NCI-H446 treated with DMSO at 0.1 percent for 48 hours (cell line): Measurements from ENCODE around the gene PARP6.

Source experiments
- DNase-seq: peaks from one replicate; lab custom pipeline; 2025; lab: John Stamatoyannopoulos, UW

PARP6 gene

GRCh38 chr15:72231066-72231832 lies 41.1 kb downstream of the PARP6 start, which contains the start of gene PKM:
TSS of gene PKM (minus strand) at chr15:72231190. CDS start at chr15:72219097, 12,093 bp downstream.
- peak; percentile 94 for DNase-seq

GRCh38 chr15:72230197-72231065 lies 41.9 kb downstream of the PARP6 start:
- peak; percentile 70 for DNase-seq

- DNase-seq = no peak
Observed at GRCh38 chr15:72229947-72230196, 42.5 kb downstream of the PARP6 start.

- DNase-seq = no peak
Observed at GRCh38 chr15:72229076-72229946, 43.0 kb downstream of the PARP6 start.

DNA sequence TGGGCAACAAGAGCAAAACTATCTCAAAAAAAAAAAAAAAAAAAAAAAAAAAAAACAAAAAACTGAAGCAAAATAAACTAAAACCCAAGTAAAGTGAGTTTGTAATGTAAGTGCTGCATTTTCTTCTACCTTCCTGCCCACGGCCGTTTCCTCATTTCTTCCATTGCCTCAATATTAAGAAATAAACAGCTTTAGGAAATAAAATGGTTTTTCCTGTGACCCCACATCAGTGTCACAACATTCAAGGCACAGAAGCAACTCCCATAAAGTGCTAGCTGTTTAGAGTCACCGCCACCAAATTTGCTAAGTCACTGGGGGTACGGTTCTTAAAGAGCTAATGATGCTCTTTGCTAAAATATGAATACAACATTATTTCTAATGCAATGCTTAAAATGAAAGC lies 44.6 kb downstream of the PARP6 start:
- no peak for DNase-seq

DNA sequence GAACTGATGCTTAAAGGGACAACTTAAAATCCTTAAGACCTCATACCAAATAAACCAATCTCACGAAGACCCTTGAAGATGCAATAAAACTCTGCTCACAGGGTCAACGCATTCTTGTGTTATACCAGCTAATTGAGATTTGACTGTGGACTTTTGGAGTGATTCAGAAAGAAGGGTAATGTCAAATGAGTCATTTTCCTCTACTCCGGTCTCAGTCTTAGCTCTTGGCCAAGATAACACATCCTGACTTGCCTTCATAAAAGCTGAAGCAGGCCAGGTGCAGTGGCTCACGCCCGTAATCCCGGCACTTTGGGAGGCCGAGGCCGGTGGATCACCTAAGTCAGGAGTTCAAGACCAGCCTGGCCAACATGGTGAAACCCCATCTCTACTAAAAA lies 45.2 kb downstream of the PARP6 start:
- no peak for DNase-seq

DNA sequence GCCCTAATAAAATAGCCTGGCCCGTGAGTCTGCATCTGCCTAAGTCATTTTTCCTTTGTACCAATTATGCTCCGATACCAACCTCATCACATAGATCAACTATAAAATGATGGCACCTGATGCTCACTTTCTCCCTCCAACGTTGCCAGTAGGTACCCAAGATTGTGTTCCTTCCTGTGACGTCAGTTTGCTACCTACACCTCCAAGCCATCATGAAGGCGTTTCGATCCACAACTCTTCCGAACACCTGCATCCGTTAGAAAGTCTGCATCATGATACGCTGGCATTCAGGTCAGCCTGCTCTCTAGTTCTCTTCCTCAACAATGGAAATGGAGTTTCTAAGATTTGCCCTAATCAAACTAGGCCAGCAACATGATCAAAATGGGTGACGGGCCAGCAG lies 49.1 kb downstream of the PARP6 start:
- DNase-seq = no peak

DNA sequence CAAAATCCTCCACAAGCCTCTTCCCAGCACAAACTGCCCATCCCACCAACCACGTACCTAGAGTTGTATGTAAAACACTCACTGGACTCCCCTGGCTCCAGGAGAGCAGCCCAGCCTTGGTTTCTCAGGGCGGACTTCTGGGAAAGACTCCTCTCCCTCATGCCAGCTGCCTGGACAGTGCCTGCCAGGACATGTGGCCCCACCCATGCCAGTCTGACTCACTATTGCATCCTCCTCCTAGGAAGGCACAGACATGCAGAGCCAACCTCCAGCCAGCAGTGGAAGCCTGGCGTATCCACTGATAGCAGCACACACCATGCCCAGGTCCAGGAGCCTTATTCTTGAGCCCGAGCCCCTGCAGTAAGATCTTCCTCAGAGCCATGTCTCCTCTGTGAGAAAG lies 50.0 kb downstream of the PARP6 start:
- peak; percentile 30 for DNase-seq

DNA sequence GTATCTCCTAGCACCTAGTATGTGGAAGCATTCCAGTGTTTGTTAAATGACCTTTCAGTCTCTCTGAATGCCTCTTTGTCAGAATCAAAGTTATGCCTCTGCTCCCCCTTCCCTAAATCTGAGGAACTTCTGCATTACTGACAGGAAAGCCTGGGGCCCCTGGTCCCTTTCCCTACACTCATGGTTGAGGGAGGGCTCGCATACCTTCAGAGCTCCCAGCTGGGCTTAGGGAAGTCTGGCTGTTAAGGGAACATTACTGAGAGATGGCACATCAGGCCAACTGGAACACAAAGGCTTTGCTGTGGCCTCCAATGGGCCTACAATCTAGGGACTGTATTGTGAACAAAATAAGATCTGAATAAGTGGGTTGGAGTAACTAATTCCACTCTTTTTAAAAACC lies 51.7 kb downstream of the PARP6 start:
- no peak for DNase-seq

GRCh38 chr15:72217216-72217615 lies 55.1 kb downstream of the PARP6 start:
- no peak for DNase-seq

DNA sequence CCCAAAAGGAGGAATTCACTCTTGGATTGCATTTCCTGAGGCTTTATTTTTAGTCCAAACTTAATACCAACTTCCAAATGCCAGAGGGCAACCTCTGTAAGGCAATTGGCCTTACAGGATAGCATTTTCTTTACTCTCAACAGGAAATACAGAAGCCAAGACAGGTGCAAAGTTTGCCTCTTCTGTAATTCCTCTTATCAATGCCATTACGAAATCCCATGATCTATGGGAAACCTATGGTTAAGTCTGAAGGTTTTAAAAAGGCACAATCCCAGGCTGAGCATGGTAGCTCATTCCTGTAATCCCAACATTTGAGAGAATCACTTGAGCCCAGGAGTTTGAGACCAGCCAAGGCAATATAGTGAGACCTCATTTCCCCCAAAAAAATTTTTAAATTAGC lies 56.3 kb downstream of the PARP6 start:
- no peak for DNase-seq

DNA sequence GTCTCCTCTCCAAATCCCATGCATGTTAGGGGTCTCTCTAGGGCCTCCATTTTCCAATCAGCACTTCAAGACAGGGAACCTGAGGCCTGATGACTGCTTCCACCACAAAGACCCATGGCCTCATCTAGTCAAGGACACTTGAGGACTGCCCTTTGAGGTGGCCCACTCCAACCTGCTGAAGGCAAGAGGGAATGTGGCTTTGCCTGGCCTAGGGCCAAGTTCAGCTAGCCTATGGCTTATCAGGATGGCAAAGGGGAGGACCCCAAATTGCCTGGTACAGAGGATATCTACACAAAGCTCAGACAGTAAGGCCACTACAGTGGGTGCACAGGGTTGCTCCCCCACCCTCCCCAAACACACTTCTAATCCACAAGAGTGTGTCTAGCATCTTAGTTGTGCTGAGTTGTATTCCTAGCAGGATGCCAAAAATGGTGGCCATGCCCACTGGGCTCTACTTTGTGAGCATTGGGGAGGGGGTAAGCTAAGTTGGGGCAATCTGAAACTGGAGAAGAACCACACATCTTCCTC lies 64.7 kb downstream of the PARP6 start:
- DNase-seq = no peak

DNA sequence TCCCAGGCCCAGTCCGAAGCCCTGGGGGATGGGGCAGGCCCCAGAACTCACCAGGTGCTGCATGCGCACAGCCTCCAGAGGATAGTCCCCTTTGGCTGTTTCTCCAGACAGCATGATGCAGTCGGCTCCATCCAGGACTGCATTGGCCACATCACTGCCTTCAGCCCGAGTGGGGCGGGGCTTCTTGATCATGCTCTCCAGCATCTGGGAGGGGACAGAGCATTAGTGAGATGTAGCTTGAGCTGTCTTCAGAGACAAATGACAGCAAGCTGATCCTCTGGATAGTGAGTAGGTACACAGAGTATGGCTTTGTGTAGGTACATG lies 65.7 kb downstream of the PARP6 start:
- no peak for DNase-seq

- DNase-seq = no peak
Observed at GRCh38 chr15:72205896-72206676, 66.3 kb downstream of the PARP6 start.

DNA sequence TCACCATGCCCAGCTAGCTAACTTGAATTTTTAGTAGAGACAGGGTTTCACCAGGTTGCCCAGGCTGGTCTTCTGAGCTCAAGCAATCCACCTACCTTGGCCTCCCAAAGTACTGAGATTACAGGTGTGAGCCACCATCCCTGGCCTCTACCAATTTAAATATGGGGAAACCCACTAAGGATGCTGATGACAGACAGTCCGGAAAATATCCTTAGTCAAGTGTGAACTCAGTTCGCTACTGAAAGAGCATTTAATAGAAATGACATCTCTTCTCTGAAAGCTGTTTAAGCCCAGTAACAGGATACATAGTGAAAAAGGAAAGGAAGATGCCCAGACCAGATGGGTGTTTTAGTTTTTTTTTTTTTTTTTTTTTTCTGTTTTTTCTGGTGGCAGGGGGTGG lies 67.1 kb downstream of the PARP6 start:
- no peak for DNase-seq

DNA sequence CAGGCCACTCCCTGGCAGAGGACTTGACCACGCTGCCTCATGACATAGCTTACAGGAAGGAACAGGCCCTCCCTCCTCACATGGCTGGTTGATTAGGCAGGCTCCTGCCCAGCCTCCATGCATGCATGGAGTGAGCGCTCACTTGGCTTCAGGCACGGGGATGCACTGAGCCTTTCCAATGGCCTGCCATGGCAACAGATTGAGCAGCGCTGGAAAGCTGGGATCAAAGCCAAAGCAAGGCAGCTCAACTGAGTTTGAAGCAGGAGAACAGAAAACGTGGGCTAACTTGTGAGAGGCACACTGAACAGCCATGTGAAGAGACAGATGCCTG lies 68.9 kb downstream of the PARP6 start:
- peak; percentile 96 for DNase-seq

DNA sequence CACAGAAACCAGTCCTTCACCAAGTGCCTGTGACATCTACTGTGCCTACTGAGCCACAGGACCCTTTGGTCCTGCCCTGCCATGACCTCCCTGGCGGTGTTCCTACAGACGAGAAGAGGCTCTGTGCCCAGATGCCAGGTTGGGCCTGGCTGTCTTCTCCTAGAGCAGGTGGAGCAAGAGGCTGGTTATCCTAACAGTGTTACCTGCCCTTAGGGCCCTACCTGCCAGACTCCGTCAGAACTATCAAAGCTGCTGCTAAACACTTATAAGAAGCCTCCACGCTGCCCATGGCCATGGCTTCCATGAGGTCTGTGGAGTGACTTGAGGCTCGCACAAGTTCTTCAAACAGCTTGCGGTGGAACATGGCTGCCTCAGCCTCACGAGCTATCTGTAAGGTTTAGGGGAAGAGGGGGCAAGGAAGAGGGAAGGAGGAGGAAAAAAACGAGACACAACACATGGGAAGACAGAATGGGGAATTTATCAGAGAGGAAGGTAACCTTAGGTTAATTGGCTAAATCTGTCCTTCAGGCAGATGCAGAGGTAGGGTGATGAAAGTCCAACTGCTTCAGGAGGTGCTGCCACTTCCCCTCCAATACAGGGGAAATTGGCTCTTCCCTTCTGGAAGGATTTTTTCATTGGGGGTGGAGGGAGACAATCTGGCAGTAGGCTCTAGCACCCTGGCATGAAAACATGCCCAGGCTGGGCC lies 69.4 kb downstream of the PARP6 start:
- no peak for DNase-seq

DNA sequence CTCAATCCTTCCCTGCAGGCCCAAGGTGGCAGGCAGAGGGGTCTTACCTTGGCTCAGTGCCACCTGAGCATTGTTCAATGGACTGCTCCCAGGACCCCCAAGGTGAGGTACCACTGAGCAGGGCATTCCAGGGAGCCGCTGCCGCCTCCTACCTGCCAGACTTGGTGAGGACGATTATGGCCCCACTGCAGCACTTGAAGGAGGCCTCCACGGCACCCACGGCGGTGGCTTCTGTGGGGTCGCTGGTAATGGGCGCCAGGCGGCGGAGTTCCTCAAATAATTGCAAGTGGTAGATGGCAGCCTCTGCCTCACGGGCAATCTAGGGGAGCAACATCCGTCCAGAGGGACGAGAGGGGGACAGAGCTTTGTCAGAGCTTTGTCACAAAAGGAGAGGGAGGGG lies 70.1 kb downstream of the PARP6 start:
- DNase-seq = no peak

GRCh38 chr15:72201391-72201921 lies 70.9 kb downstream of the PARP6 start:
- no peak for DNase-seq

DNA sequence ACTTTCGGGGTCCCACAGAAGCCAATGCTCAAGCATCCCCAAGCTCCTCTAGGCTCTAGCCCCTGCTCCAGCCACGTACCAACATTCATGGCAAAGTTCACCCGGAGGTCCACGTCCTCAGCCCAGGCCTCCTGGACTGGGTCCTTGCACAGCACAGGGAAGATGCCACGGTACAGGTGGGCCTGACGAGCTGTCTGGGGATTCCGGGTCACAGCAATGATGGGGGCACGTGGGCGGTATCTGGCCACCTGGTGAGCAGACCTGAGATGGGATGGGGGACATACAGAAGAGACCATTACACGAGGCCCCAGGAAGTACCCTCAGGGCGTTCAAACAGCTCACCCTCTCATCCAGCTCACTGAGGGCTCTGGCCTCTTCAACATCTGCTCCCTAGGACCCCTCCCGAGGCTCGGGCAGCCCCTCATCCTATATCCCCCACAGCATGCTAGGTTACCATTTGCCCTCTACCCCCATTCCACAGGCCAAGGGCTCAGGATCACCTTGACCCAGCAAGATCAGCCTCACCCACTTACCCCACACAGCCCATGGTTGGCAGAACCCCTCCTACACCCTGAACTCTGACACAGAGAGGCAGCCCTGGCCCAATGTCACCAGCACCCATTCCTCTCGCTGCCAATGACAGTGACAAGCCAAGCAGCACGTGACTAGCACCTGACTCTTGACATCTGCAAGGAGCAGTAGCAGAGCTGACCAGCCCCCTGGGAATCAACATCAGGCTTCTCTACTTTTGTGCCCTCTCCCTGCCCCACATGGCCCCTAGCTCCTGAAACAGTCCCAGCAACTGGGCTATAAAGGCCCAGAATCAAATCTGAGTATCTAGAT lies 71.7 kb downstream of the PARP6 start:
- no peak for DNase-seq
